ENCODE measurements around the gene WTAP. TPM values are rescaled to one million over a fixed set of nuclear protein-coding genes. Genes with fewer than 3 reads are reported as not detected.

The WTAP gene
- total RNA-seq, 1 donor from 2014 or later: 88.3 TPM

- H3K27me3 ChIP-seq (ENCODE audit: control insufficient read depth, insufficient read depth, low read length): no peaks in the 10 kb centered on the region
- no peak for TF ChIP-seq CTCF (IDR thresholded peaks at IDR 0.05; ENCODE audit: insufficient read depth, low read length, poor library complexity, severe bottlenecking)
- H3K36me3 ChIP-seq (ENCODE audit: control insufficient read depth, insufficient read depth, low read length): no peaks in the 10 kb centered on the region
- H3K4me3 ChIP-seq (ENCODE audit: low read depth, low read length): no peak overlapping the region
- no peak for DNase-seq (ENCODE audit: low read depth)
Measured at GRCh38 chr6:159797554-159797953, 70.2 kb downstream of the WTAP start.

- no peaks in the 10 kb centered on the region for H3K36me3 ChIP-seq (ENCODE audit: control insufficient read depth, insufficient read depth, low read length)
- H3K4me3 ChIP-seq (ENCODE audit: low read depth, low read length): no peak within 1 kb of the TSS
- no peaks in the 10 kb centered on the region for H3K27me3 ChIP-seq (ENCODE audit: control insufficient read depth, insufficient read depth, low read length)
- DNase-seq (ENCODE audit: low read depth): no peak
- no peak for TF ChIP-seq CTCF (IDR thresholded peaks at IDR 0.05; ENCODE audit: insufficient read depth, low read length, poor library complexity, severe bottlenecking)
Measured at GRCh38 chr6:159800141-159800865, 73.0 kb downstream of the WTAP start, which contains the start of gene PNLDC1. Gene PNLDC1 (plus strand): TSS chr6:159800276. CDS start chr6:159800308, 32 bp downstream.

GRCh38 chr6:159801935-159802334 is 74.6 kb downstream of the WTAP start:
- no peaks in the 10 kb centered on the region for H3K27me3 ChIP-seq (ENCODE audit: control insufficient read depth, insufficient read depth, low read length)
- no peaks in the 10 kb centered on the region for H3K36me3 ChIP-seq (ENCODE audit: control insufficient read depth, insufficient read depth, low read length)
- H3K4me3 ChIP-seq (ENCODE audit: low read depth, low read length): no peak overlapping the region
- TF ChIP-seq CTCF (IDR thresholded peaks at IDR 0.05; ENCODE audit: insufficient read depth, low read length, poor library complexity, severe bottlenecking): no peak
- DNase-seq (ENCODE audit: low read depth): no peak

GRCh38 chr6:159804504-159804903 is 77.2 kb downstream of the WTAP start:
- TF ChIP-seq CTCF (IDR thresholded peaks at IDR 0.05; ENCODE audit: insufficient read depth, low read length, poor library complexity, severe bottlenecking): no peak
- H3K4me3 ChIP-seq (ENCODE audit: low read depth, low read length): no peak overlapping the region
- H3K27me3 ChIP-seq (ENCODE audit: control insufficient read depth, insufficient read depth, low read length): no peaks in the 10 kb centered on the region
- no peaks in the 10 kb centered on the region for H3K36me3 ChIP-seq (ENCODE audit: control insufficient read depth, insufficient read depth, low read length)
- DNase-seq (ENCODE audit: low read depth): no peak

GRCh38 chr6:159805440-159806020 is 78.2 kb downstream of the WTAP start:
- DNase-seq (ENCODE audit: low read depth): no peak
- Histone ChIP-seq H3K27me3 (ENCODE audit: control insufficient read depth, insufficient read depth, low read length) (no peaks in the 10 kb centered on the region), H3K36me3 (ENCODE audit: control insufficient read depth, insufficient read depth, low read length) (no peaks in the 10 kb centered on the region), H3K4me3 (ENCODE audit: low read depth, low read length) (no peak overlapping the region)
- no peak for TF ChIP-seq CTCF (IDR thresholded peaks at IDR 0.05; ENCODE audit: insufficient read depth, low read length, poor library complexity, severe bottlenecking)

Other genes with a start within 250 kb of the WTAP start
- gene SOD2, start 34.3 kb upstream of the WTAP start, total RNA-seq: 482 and 495 TPM in 2 replicates
- gene ACAT2, start 34.5 kb downstream of the WTAP start, total RNA-seq: 26.6 and 34.1 TPM in 2 replicates
- 209 and 213 TPM in 2 replicates for gene TCP1, start 62.1 kb downstream of the WTAP start, total RNA-seq
- 82.7 and 98.9 TPM in 2 replicates for gene MRPL18, start 63.0 kb downstream of the WTAP start, total RNA-seq
- gene PNLDC1, start 72.8 kb downstream of the WTAP start, total RNA-seq: not detected in 2 replicates
- not detected in 2 replicates for gene MAS1, start 163.5 kb downstream of the WTAP start, total RNA-seq
- 251 and 274 TPM in 2 replicates for gene IGF2R, start 241.6 kb downstream of the WTAP start, total RNA-seq